CD14-positive monocyte (primary cell): Measurements from ENCODE around the gene GMEB2. TPM values are rescaled to one million over a fixed set of nuclear protein-coding genes. Genes with fewer than 3 reads are reported as not detected.

ENCODE experiments used
- DNase-seq, 3 donors: peaks; one replicate each; pipeline ENCODE4 v3.0.0-alpha.2; 2011 to 2022
- H2AFZ ChIP-seq: 2 replicates; pipeline ENCODE4 v1.6.0; 2012; ENCODE audit warnings: mild to moderate bottlenecking, low read depth, low read length, inconsistent platforms; ENCODE audit not compliant: insufficient read depth, poor library complexity, severe bottlenecking
- H3K27ac ChIP-seq, 2 donors: 1 replicate in 1 of 2; 2 replicates in 1 of 2; pipeline ENCODE4 v1.5.1; 2012 to 2013; ENCODE audit warnings: low read length in 2 of 2, control low read depth in 1 of 2, inconsistent platforms in 1 of 2, low read depth in 1 of 2, mild to moderate bottlenecking in 1 of 2
- H3K27me3 ChIP-seq, 2 donors: one replicate each; pipeline versions ENCODE4 v1.6.0 to v1.6.1; 2011 to 2013; ENCODE audit warnings: low read length in 2 of 2; ENCODE audit not compliant: control insufficient read depth in 2 of 2, insufficient read depth in 2 of 2
- H3K36me3 ChIP-seq, 2 donors: replicated peaks in 1 of 2; 1 replicate in 1 of 2; 2 replicates in 1 of 2; pipeline versions ENCODE4 v1.5.1 to v1.6.1; 2012 to 2013; ENCODE audit warnings: low read length in 2 of 2, control low read depth in 1 of 2, inconsistent platforms in 1 of 2, mild to moderate bottlenecking in 1 of 2; ENCODE audit not compliant: insufficient read depth in 2 of 2, control insufficient read depth in 1 of 2
- H3K4me1 ChIP-seq, 2 donors: 1 replicate in 1 of 2; 2 replicates in 1 of 2; pipeline versions ENCODE4 v1.5.1 to v1.6.1; 2012 to 2013; ENCODE audit warnings: low read length in 2 of 2, control low read depth in 1 of 2, inconsistent platforms in 1 of 2, mild to moderate bottlenecking in 1 of 2, moderate library complexity in 1 of 2; ENCODE audit not compliant: insufficient read depth in 2 of 2, control insufficient read depth in 1 of 2
- H3K4me2 ChIP-seq: replicated peaks from 2 replicates; pipeline ENCODE3; 2012; ENCODE audit warnings: low read length, moderate library complexity, mild to moderate bottlenecking; ENCODE audit not compliant: poor library complexity, severe bottlenecking; ENCODE audit errors: extremely low read depth
- H3K4me3 ChIP-seq, 3 experiments: fragments of 200-600 bp in 1 of 3; sonication (generic) in 1 of 3; replicated peaks in 1 of 3; 1 replicate in 2 of 3; 2 replicates in 1 of 3; pipeline ENCODE4 v1.5.1; 2011 to 2013; ENCODE audit warnings: low read length in 3 of 3, mild to moderate bottlenecking in 3 of 3, control low read depth in 2 of 3, low read depth in 2 of 3, inconsistent platforms in 1 of 3, moderate library complexity in 1 of 3
- H3K79me2 ChIP-seq: 2 replicates; pipeline ENCODE4 v1.6.0; 2012; ENCODE audit warnings: mild to moderate bottlenecking, control low read depth, inconsistent platforms, low read length, moderate library complexity; ENCODE audit not compliant: insufficient read depth
- H3K9ac ChIP-seq: 2 replicates; pipeline ENCODE4 v1.6.0; 2017; ENCODE audit warnings: low read length, mild to moderate bottlenecking; ENCODE audit not compliant: insufficient read depth, poor library complexity, severe bottlenecking
- H3K9me3 ChIP-seq, 2 donors: replicated peaks in 1 of 2; 1 replicate in 1 of 2; 2 replicates in 1 of 2; pipeline versions ENCODE4 v1.5.1 to v1.6.1; 2012 to 2013; ENCODE audit warnings: low read length in 2 of 2, control low read depth in 1 of 2; ENCODE audit not compliant: control insufficient read depth in 1 of 2, insufficient read depth in 1 of 2
- H4K20me1 ChIP-seq: 2 replicates; pipeline ENCODE4 v1.6.0; 2012; ENCODE audit warnings: mild to moderate bottlenecking, low read length, control low read depth, moderate library complexity; ENCODE audit not compliant: insufficient read depth
- H3K27ac Mint-ChIP-seq, 7 donors: one replicate each; pipeline ENCODE4 v1.8.0; 2020; ENCODE audit warnings: mild to moderate bottlenecking in 7 of 7, mixed read lengths in 7 of 7, moderate library complexity in 6 of 7, inconsistent platforms in 2 of 7
- H3K27me3 Mint-ChIP-seq, 3 donors: one replicate each; pipeline ENCODE4 v1.8.0; 2021 to 2022; ENCODE audit warnings: low read depth in 3 of 3, mild to moderate bottlenecking in 3 of 3, mixed read lengths in 3 of 3, moderate library complexity in 3 of 3, inconsistent platforms in 1 of 3
- H3K36me3 Mint-ChIP-seq, 2 donors: one replicate each; pipeline ENCODE4 v1.8.0; 2020; ENCODE audit warnings: mixed read lengths in 2 of 2, inconsistent platforms in 1 of 2, mild to moderate bottlenecking in 1 of 2
- H3K4me1 Mint-ChIP-seq: one replicate; pipeline ENCODE4 v1.8.0; 2020; ENCODE audit warnings: mild to moderate bottlenecking, mixed read lengths
- H3K4me3 Mint-ChIP-seq, 2 donors: one replicate each; pipeline ENCODE4 v1.8.0; 2020; ENCODE audit warnings: mild to moderate bottlenecking in 2 of 2, mixed read lengths in 2 of 2, moderate library complexity in 1 of 2
- H3K9me3 Mint-ChIP-seq, 7 donors: one replicate each; pipeline ENCODE4 v1.8.0; 2020 to 2022; ENCODE audit warnings: mixed read lengths in 7 of 7, mild to moderate bottlenecking in 6 of 7, moderate library complexity in 6 of 7, inconsistent platforms in 2 of 7
- CTCF ChIP-seq: fragments of 200-600 bp; IDR thresholded peaks from one replicate; pipeline ENCODE4 v1.8.0; 2022; ENCODE audit warnings: antibody characterized with exemption, mild to moderate bottlenecking
- WGBS: methylation state at CpG from one replicate; pipeline ENCODE4 v1.1.5; 2013; ENCODE audit warnings: missing lambda C conversion rate; ENCODE audit not compliant: insufficient coverage; 5-methylcytosine and 5-hydroxymethylcytosine counted together
- intact Hi-C, 2 donors: fragments of 100-400 bp; cut with micrococcal nuclease; formaldehyde crosslinking; loops; one replicate each; pipeline versions ENCODE4 v1.15.0 to v1.15.1; 2023
- polyA plus RNA-seq, 3 donors: library from polyadenylated mRNA; depleted of rRNA in 1 of 3; unstranded in 2 of 3; stranded (reverse) in 1 of 3; fragments of 300-500 nt in 2 of 3; fragments of >200 nt in 1 of 3; fragmentation: Illumina TruSeq in 2 of 3; gene quantifications; 1 replicate in 2 of 3; 2 replicates in 1 of 3; pipeline ENCODE4 v1.2.3, GENCODE V29; 2012 to 2021

GMEB2 gene
- polyA plus RNA-seq, 3 donors, result 2.7 to 11.7 (median 3.8) TPM

GRCh38 chr20:63628246-63628975, 1.5 kb upstream of the GMEB2 start:
- H3K4me1 Mint-ChIP-seq, result peaks cover 35% of the 10 kb centered on the region
- H3K4me3 Mint-ChIP-seq, result peak overlapping the region; percentile 95 to 96
- H3K4me1 ChIP-seq, result peaks cover 19 to 36% of the 10 kb centered on the region in 2 donors
- H2AFZ ChIP-seq, result peak overlapping the region; percentile 83
- peaks cover 0 to 2% (median 2%) of the 10 kb centered on the region in 3 donors for H3K27me3 Mint-ChIP-seq
- no peak for TF ChIP-seq CTCF
- H3K9ac ChIP-seq, result peak overlapping the region; percentile 95
- peaks cover 0 to 2% (median 0%) of the 10 kb centered on the region in 7 donors for H3K9me3 Mint-ChIP-seq
- peak overlapping the region; percentile 81 to 95 (median 89) for H3K27ac Mint-ChIP-seq
- peak overlapping the region; percentile 91 to 96 (median 93) for H3K4me3 ChIP-seq
- DNase-seq, result peak in 2 of 3 donors; percentile 52 to 57
- WGBS, result 9% methylated on average over 21 of the region's 22 CpGs
- intact Hi-C loops, result loop anchor here (1.0 to 5.0 kb wide), 3 partner anchors 11 to 91 kb away; partner anchors contain the start of gene PTK6 (in 2 of the 2)
- H3K9me3 ChIP-seq, result no peaks in the 10 kb centered on the region
- peaks cover 0 to 29% of the 10 kb centered on the region in 2 donors for H3K36me3 Mint-ChIP-seq
- H3K27me3 ChIP-seq, result no peaks in the 10 kb centered on the region
- H3K27ac ChIP-seq, result peak overlapping the region; percentile 82 to 88
- no peaks in the 10 kb centered on the region for H4K20me1 ChIP-seq
- peak overlapping the region; percentile 91 for H3K4me2 ChIP-seq
- H3K79me2 ChIP-seq, result peaks cover 51% of the 10 kb centered on the region
- H3K36me3 ChIP-seq, result no peaks in the 10 kb centered on the region

GRCh38 chr20:63627751-63628245, 897 bp upstream of the GMEB2 start:
- Histone ChIP-seq H2AFZ (peak overlapping the region; percentile 83), H3K79me2 (peaks cover 57% of the 10 kb centered on the region)
- intact Hi-C loops, result loop anchor here (1.0 to 5.0 kb wide), 4 partner anchors 12 to 90 kb away; partner anchors contain the start of gene PTK6 (in 2 of the 2)

More at GRCh38 chr20:63627751-63628245, 897 bp upstream of the GMEB2 start:
- no peaks in the 10 kb centered on the region for H4K20me1 ChIP-seq
- DNase-seq, result no peak
- peak overlapping the region; percentile 91 for H3K4me2 ChIP-seq
- H3K9ac ChIP-seq, result peak overlapping the region; percentile 95
- peaks cover 2 to 31% of the 10 kb centered on the region in 2 donors for H3K36me3 Mint-ChIP-seq
- H3K27me3 Mint-ChIP-seq, result peaks cover 0 to 2% (median 2%) of the 10 kb centered on the region in 3 donors
- peaks cover 0 to 2% (median 0%) of the 10 kb centered on the region in 7 donors for H3K9me3 Mint-ChIP-seq
- WGBS, result 12% methylated on average over 17 of the region's 28 CpGs
- H3K27ac ChIP-seq, result peak overlapping the region; percentile 82 to 88
- peak overlapping the region; percentile 91 to 96 (median 93) for H3K4me3 ChIP-seq
- no peaks in the 10 kb centered on the region for H3K9me3 ChIP-seq
- TF ChIP-seq CTCF, result no peak
- H3K4me1 ChIP-seq, result peaks cover 17 to 31% of the 10 kb centered on the region in 2 donors
- H3K4me3 Mint-ChIP-seq, result peak overlapping the region; percentile 95 to 96
- peak overlapping the region; percentile 81 to 95 (median 89) for H3K27ac Mint-ChIP-seq
- H3K27me3 ChIP-seq, result no peaks in the 10 kb centered on the region
- no peaks in the 10 kb centered on the region for H3K36me3 ChIP-seq
- H3K4me1 Mint-ChIP-seq, result peaks cover 30% of the 10 kb centered on the region
